Adipose tissue (tissue), 3 donors: ENCODE results near the gene ASAP3. TPM values are rescaled to one million over a fixed set of nuclear protein-coding genes. Genes with fewer than 3 reads are reported as not detected.
"Not testable (repeated sequence)": the region's sequence is repeated elsewhere in the genome, so short reads cannot be mapped to it uniquely, and the experiment has no call there.

ENCODE experiments used
- H3K27ac ChIP-seq: one replicate; pipeline ENCODE4 v1.5.1; 2013; ENCODE audit warnings: low read depth, low read length
- WGBS, 3 donors: extraction: QIAGEN DNeasy Blood & Tissue Kit; methylation state at CpG; one replicate each; pipeline ENCODE4 v1.1.7; 2013; 5-methylcytosine and 5-hydroxymethylcytosine counted together
- polyA plus RNA-seq, 3 donors: library from polyadenylated mRNA; stranded (reverse); fragments of 200-250 nt; gene quantifications; one replicate each; pipeline ENCODE4 v1.2.3, GENCODE V29; 2013
- donor health status: healthy with polysubstance abuse.
- donor health status: Bipolar disorder and iron deficiency.
- donor health status: healthy.

The ASAP3 gene
- polyA plus RNA-seq, 3 donors: 11.9 to 49.6 (median 19.4) TPM

GRCh38 chr1:23521588-23521987 is 37.6 kb upstream of the ASAP3 start:
- H3K27ac ChIP-seq: no peak overlapping the region
- WGBS, 3 donors: 96 to 97% (median 96%) methylated on average over 16 of the region's 16 CpGs

- WGBS, 3 donors: 86 to 97% (median 95%) methylated on average over 9 of the region's 9 CpGs
- no peak overlapping the region for H3K27ac ChIP-seq
These were observed 33.6 kb upstream of the ASAP3 start for GRCh38 chr1:23517581-23517980.

- 96 to 98% (median 97%) methylated on average over 4 of the region's 4 CpGs for WGBS, 3 donors
- no peak overlapping the region for H3K27ac ChIP-seq
These were observed 31.9 kb upstream of the ASAP3 start for GRCh38 chr1:23515905-23516304.

- 94 to 96% (median 95%) methylated on average over 3 of the region's 3 CpGs for WGBS, 3 donors
- no peak overlapping the region for H3K27ac ChIP-seq
These were observed 30.2 kb upstream of the ASAP3 start for GRCh38 chr1:23514111-23514679.

- WGBS, 3 donors: 92 to 97% (median 95%) methylated on average over 13 to 15 of the region's 15 CpGs
- H3K27ac ChIP-seq: no peak overlapping the region
These were observed 25.9 kb upstream of the ASAP3 start for GRCh38 chr1:23509896-23510295.

GRCh38 chr1:23506376-23507107 is 22.6 kb upstream of the ASAP3 start:
- 88 to 91% (median 91%) methylated on average over 13 of the region's 13 CpGs for WGBS, 3 donors
- H3K27ac ChIP-seq: no peak overlapping the region

- H3K27ac ChIP-seq: no peak overlapping the region
- 90 to 95% (median 94%) methylated on average over 6 of the region's 6 CpGs for WGBS, 3 donors
These were observed 21.9 kb upstream of the ASAP3 start for GRCh38 chr1:23505851-23506250.

GRCh38 chr1:23504156-23504555 is 20.2 kb upstream of the ASAP3 start:
- not testable (repeated sequence) for H3K27ac ChIP-seq
- 83 to 88% (median 84%) methylated on average over 11 to 21 of the region's 24 CpGs for WGBS, 3 donors

GRCh38 chr1:23502951-23503350 is 19.0 kb upstream of the ASAP3 start:
- no peak overlapping the region for H3K27ac ChIP-seq
- 63 to 85% (median 66%) methylated on average over 2 to 5 of the region's 6 CpGs for WGBS, 3 donors

GRCh38 chr1:23500466-23500865 is 16.5 kb upstream of the ASAP3 start:
- WGBS, 3 donors: 29 to 57% (median 35%) methylated on average over 2 of the region's 2 CpGs
- H3K27ac ChIP-seq: no peak overlapping the region

- H3K27ac ChIP-seq: no peak overlapping the region
- 76 to 83% (median 80%) methylated on average over 3 of the region's 3 CpGs for WGBS, 3 donors
These were observed 13.9 kb upstream of the ASAP3 start for GRCh38 chr1:23497777-23498439.

- WGBS, 3 donors: 73 to 79% (median 75%) methylated on average over 7 of the region's 7 CpGs
- H3K27ac ChIP-seq: no peak overlapping the region
These were observed 12.7 kb upstream of the ASAP3 start for GRCh38 chr1:23496490-23497181.

GRCh38 chr1:23494836-23495235 is 10.9 kb upstream of the ASAP3 start:
- H3K27ac ChIP-seq: not testable (repeated sequence)
- 85 to 89% (median 87%) methylated on average over 5 to 6 of the region's 6 CpGs for WGBS, 3 donors

GRCh38 chr1:23492776-23493175 is 8.8 kb upstream of the ASAP3 start:
- WGBS, 3 donors: 85 to 94% (median 91%) methylated on average over 6 of the region's 6 CpGs
- H3K27ac ChIP-seq: not testable (repeated sequence)

GRCh38 chr1:23492132-23492720 is 8.2 kb upstream of the ASAP3 start:
- no peak overlapping the region for H3K27ac ChIP-seq
- 95 to 100% (median 96%) methylated on average over 3 of the region's 3 CpGs for WGBS, 3 donors

- no peak overlapping the region for H3K27ac ChIP-seq
- 50 to 55% (median 55%) methylated on average over 5 of the region's 5 CpGs for WGBS, 3 donors
These were observed 5.9 kb upstream of the ASAP3 start for GRCh38 chr1:23489842-23490241.

- H3K27ac ChIP-seq: no peak overlapping the region
- WGBS, 3 donors: 39 to 59% (median 46%) methylated on average over 7 of the region's 7 CpGs
These were observed 988 bp upstream of the ASAP3 start for GRCh38 chr1:23485002-23485332.

GRCh38 chr1:23484253-23485001 is 448 bp upstream of the ASAP3 start:
- 3 to 8% (median 5%) methylated on average over 30 to 54 of the region's 54 CpGs for WGBS, 3 donors
- H3K27ac ChIP-seq: no peak overlapping the region
